ENCODE data around the gene SCLY.
"Not testable (repeated sequence)": the region's sequence is repeated elsewhere in the genome, so short reads cannot be mapped to it uniquely, and the experiment has no call there.

Gene SCLY

DNA sequence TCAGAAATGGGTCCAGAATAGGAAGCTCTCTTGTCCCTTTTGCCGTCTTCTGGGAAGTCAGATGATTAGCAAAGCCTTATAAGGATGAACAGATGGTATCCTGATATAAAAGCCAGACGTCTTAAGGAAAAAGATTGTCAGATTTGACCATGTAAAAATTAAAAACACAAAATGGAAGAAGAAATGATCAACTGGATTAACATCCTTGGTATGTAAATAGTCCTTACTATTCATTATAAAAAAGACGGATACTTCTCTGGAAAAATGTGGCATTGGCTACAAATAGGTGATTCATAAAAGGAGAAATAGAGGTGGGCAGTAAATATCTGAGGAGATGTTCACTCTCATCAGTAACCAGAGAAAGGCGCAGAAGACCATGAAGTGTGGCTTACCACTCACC is 33.7 kb upstream of the SCLY start:
- Histone ChIP-seq H3K36me3 (ENCODE audit: insufficient read depth, low read length) (peaks cover 34% of the 10 kb centered on the region), H3K4me2 (ENCODE audit: low read length) (no peak overlapping the region), H3K4me3 (ENCODE audit: low read length) (no peak overlapping the region), H3K9ac (ENCODE audit: low read depth, low read length) (no peak overlapping the region), H3K9me3 (replicated peaks; ENCODE audit: low read length) (no peaks in the 10 kb centered on the region), H3K4me1 (ENCODE audit: control insufficient read depth, insufficient read depth, low read length) (no peaks in the 10 kb centered on the region), H3K27me3 (ENCODE audit: control insufficient read depth, insufficient read depth, low read length) (no peaks in the 10 kb centered on the region)

DNA sequence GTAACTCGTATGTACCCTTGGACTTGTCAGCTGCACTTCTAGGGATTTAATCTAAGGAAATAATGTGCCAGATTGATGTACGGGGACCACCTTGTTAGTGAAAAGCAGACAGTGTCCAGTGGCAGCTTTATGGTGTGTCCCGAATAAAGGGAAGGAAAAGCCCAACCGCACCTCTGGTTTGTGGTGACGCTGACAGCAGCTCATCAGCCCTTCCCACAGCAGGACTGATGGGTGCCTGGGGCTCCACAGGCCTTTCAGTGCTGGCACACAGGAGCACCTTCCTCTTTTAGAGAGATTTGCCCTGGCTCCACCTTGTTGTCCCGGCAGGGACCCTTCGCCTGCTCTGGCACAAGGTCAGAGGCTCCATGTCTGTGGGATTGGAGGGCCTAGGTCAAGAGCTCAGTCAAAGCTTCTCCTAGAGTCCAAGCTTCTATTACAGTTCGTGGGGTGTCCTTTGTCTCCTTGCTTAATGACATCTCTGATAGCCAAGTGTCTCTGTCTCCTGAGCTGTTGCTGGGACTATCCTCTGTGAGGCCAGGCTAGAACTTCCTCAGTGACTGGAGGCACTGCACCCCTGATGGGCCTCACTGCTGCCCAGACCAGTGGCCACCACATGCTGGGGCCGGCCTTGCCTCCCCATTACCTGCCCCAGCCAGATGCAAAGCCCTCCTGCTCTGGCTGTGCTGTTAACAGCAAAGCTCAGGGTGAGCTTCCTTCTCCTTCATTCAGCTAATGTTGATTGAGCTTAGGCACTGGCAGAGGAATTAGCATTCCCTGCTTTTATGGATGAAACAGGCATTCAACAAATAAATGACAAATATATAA is 33.0 kb upstream of the SCLY start:
- Histone ChIP-seq H3K4me1 (ENCODE audit: control insufficient read depth, insufficient read depth, low read length) (no peaks in the 10 kb centered on the region), H3K4me3 (ENCODE audit: low read length) (no peak overlapping the region), H3K9ac (ENCODE audit: low read depth, low read length) (no peak overlapping the region), H3K9me3 (replicated peaks; ENCODE audit: low read length) (no peaks in the 10 kb centered on the region), H3K27me3 (ENCODE audit: control insufficient read depth, insufficient read depth, low read length) (no peaks in the 10 kb centered on the region), H3K4me2 (ENCODE audit: low read length) (no peak overlapping the region), H3K36me3 (ENCODE audit: insufficient read depth, low read length) (peaks cover 34% of the 10 kb centered on the region)

DNA sequence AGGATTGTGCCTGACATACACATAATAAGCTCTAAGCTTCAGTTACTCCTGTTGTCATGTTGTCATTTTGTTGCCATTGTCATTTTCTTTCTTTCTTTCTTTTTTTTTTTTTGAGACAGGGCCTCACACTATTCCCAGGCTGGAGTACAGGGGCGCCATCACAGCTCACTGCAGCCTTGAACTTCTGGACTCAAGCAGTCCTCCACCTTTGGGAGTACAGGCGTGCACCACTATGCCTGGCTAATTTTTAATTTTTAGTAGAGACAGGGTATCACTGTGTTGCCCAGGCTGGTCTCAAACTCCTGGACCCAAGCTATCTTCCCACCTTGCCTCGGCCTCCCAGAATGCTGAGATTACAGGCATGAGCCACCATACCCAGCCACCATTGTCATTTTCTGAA is 30.9 kb upstream of the SCLY start:
- peaks cover 44% of the 10 kb centered on the region for H3K36me3 ChIP-seq (ENCODE audit: insufficient read depth, low read length)
- no peak overlapping the region for H3K4me3 ChIP-seq (ENCODE audit: low read length)
- no peaks in the 10 kb centered on the region for H3K4me1 ChIP-seq (ENCODE audit: control insufficient read depth, insufficient read depth, low read length)
- no peak overlapping the region for H3K9ac ChIP-seq (ENCODE audit: low read depth, low read length)
- H3K27me3 ChIP-seq (ENCODE audit: control insufficient read depth, insufficient read depth, low read length): no peaks in the 10 kb centered on the region
- no peaks in the 10 kb centered on the region for H3K9me3 ChIP-seq (replicated peaks; ENCODE audit: low read length)
- no peak overlapping the region for H3K4me2 ChIP-seq (ENCODE audit: low read length)

DNA sequence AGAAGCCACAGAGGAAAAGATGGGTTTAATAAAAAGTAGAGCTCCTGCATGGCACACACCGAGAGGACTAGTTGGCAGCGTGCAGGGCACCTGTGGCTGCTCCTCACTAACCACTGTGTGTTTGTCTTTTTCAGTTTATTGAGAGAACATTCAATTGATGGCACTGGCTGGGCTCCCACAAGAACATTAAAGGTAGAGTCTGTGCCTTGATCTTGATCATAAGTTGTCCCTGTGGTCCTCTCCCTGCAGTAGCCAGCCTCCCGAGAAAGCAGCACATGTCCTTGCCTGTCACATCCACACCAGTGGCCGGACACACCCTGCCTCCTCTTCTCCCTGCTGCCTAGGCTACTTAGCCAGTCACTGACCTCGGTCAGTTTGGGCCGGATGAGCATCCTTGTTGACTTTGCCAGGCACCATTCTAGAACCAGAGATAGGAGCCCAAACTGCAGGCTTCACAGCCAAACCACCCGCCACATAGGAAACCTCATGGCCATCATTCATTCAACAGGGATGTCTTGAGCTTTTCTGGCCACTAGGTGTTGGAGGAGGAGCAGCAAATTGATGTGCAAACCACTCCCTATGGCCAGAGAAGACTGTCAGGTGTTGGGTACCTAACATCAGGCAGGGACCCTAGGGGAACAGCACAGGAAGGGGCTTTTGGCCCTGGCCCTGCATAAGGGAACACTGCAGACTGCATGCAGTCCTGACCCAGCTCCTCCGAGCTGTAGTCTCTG is 30.2 kb upstream of the SCLY start:
- H3K4me2 ChIP-seq (ENCODE audit: low read length): no peak overlapping the region
- H3K27me3 ChIP-seq (ENCODE audit: control insufficient read depth, insufficient read depth, low read length): no peaks in the 10 kb centered on the region
- H3K4me1 ChIP-seq (ENCODE audit: control insufficient read depth, insufficient read depth, low read length): no peaks in the 10 kb centered on the region
- no peak overlapping the region for H3K4me3 ChIP-seq (ENCODE audit: low read length)
- peaks cover 50% of the 10 kb centered on the region for H3K36me3 ChIP-seq (ENCODE audit: insufficient read depth, low read length)
- no peak overlapping the region for H3K9ac ChIP-seq (ENCODE audit: low read depth, low read length)
- no peaks in the 10 kb centered on the region for H3K9me3 ChIP-seq (replicated peaks; ENCODE audit: low read length)

DNA sequence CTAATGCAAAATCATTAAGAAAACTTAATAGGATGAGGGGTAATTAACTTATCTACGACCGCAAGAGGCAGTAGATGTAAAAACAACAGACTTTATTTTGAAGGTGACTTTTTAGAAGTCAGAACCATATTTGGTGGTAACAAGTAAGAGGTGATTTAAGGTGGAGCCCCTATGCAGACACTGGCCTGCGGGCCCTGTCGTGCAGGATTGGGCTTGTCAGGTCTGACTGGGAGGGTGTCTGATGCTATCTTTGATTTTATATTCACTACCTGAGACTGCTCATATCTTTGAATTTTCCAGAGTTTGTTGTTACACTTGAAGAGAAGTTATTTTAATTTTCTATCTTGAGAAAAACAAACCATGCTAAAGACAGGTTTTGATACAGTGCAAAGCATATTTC is 29.1 kb upstream of the SCLY start:
- H3K9me3 ChIP-seq (replicated peaks; ENCODE audit: low read length): no peaks in the 10 kb centered on the region
- H3K36me3 ChIP-seq (ENCODE audit: insufficient read depth, low read length): peaks cover 55% of the 10 kb centered on the region
- no peak overlapping the region for H3K4me3 ChIP-seq (ENCODE audit: low read length)

DNA sequence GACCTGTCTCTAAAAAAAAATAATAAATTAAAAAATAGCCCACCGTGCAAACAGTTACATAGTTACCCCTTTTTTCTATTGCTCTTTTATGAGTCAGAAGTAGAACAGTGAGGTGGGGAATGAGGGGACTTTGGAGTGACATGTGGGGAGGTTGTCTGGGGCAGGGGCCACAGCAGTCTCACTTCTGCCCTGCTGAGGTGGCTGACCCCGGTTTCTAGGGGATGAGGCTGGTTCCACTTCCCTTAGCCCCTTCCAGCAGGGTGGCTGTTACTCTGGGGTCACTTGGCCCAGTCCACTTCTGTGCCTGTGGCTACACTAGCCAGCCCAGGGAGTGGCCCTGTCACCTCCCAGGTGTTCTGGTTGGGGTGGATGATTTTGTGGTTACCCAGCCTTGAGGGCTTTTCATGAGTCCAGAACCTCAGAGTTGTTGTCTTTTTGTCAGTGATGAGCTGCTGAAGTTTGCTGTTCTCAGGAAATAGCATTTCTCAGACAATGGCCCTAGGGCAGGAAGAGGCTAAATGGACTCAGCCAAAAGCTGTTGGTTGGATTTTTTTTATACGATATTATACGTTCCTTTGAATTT is 28.0 kb upstream of the SCLY start:
- Histone ChIP-seq H3K4me1 (ENCODE audit: control insufficient read depth, insufficient read depth, low read length) (no peaks in the 10 kb centered on the region), H3K9ac (ENCODE audit: low read depth, low read length) (no peak overlapping the region), H3K4me2 (ENCODE audit: low read length) (no peak overlapping the region), H3K36me3 (ENCODE audit: insufficient read depth, low read length) (peaks cover 56% of the 10 kb centered on the region), H3K9me3 (replicated peaks; ENCODE audit: low read length) (no peaks in the 10 kb centered on the region), H3K27me3 (ENCODE audit: control insufficient read depth, insufficient read depth, low read length) (no peaks in the 10 kb centered on the region), H3K4me3 (ENCODE audit: low read length) (no peak overlapping the region)

More for the DNA sequence above, 29.1 kb upstream of the SCLY start:
- Histone ChIP-seq H3K27me3 (ENCODE audit: control insufficient read depth, insufficient read depth, low read length) (no peaks in the 10 kb centered on the region), H3K4me1 (ENCODE audit: control insufficient read depth, insufficient read depth, low read length) (no peaks in the 10 kb centered on the region), H3K4me2 (ENCODE audit: low read length) (no peak overlapping the region), H3K9ac (ENCODE audit: low read depth, low read length) (no peak overlapping the region)

GRCh38 chr2:238033991-238034390 is 26.8 kb upstream of the SCLY start:
- H3K4me2 ChIP-seq (ENCODE audit: low read length); H3K27me3 ChIP-seq (ENCODE audit: control insufficient read depth, insufficient read depth, low read length); H3K9ac ChIP-seq (ENCODE audit: low read depth, low read length); H3K9me3 ChIP-seq (replicated peaks; ENCODE audit: low read length); H3K4me3 ChIP-seq (ENCODE audit: low read length); H3K4me1 ChIP-seq (ENCODE audit: control insufficient read depth, insufficient read depth, low read length): not testable (repeated sequence)
- H3K36me3 ChIP-seq (ENCODE audit: insufficient read depth, low read length): peaks cover 63% of the 10 kb centered on the region

- Histone ChIP-seq H3K36me3 (ENCODE audit: insufficient read depth, low read length) (peaks cover 61% of the 10 kb centered on the region), H3K4me2 (ENCODE audit: low read length) (no peak overlapping the region), H3K4me3 (ENCODE audit: low read length) (no peak overlapping the region), H3K9ac (ENCODE audit: low read depth, low read length) (no peak overlapping the region), H3K4me1 (ENCODE audit: control insufficient read depth, insufficient read depth, low read length) (no peaks in the 10 kb centered on the region), H3K27me3 (ENCODE audit: control insufficient read depth, insufficient read depth, low read length) (no peaks in the 10 kb centered on the region), H3K9me3 (replicated peaks; ENCODE audit: low read length) (no peaks in the 10 kb centered on the region)
Observed at GRCh38 chr2:238038203-238038602, 22.6 kb upstream of the SCLY start.

GRCh38 chr2:238039151-238039550 is 21.6 kb upstream of the SCLY start:
- H3K9me3 ChIP-seq (replicated peaks; ENCODE audit: low read length): no peaks in the 10 kb centered on the region
- no peaks in the 10 kb centered on the region for H3K27me3 ChIP-seq (ENCODE audit: control insufficient read depth, insufficient read depth, low read length)
- no peak overlapping the region for H3K4me2 ChIP-seq (ENCODE audit: low read length)
- H3K9ac ChIP-seq (ENCODE audit: low read depth, low read length): no peak overlapping the region
- H3K36me3 ChIP-seq (ENCODE audit: insufficient read depth, low read length): peaks cover 60% of the 10 kb centered on the region
- H3K4me1 ChIP-seq (ENCODE audit: control insufficient read depth, insufficient read depth, low read length): no peaks in the 10 kb centered on the region
- no peak overlapping the region for H3K4me3 ChIP-seq (ENCODE audit: low read length)

DNA sequence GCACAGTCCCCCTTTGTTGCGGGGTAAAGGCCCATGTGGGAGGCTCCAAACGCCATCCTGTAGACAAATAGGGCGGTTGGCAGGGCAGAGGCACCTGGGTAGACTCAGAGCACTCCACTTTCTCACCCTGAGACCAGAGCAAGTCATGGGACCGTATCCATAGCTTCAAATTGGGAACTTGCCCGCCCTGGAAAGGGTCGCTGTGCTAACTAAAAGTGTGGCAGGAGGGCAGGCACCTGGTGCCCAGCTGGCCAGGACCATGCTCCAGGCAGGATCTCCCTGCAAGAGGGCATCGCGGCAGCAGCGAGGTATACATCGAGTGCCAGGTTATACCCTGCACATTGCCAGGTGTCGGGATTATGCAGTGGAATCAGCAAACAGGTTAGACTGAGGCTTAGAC is 20.8 kb upstream of the SCLY start:
- Histone ChIP-seq H3K4me1 (ENCODE audit: control insufficient read depth, insufficient read depth, low read length) (no peaks in the 10 kb centered on the region), H3K4me2 (ENCODE audit: low read length) (no peak overlapping the region), H3K27me3 (ENCODE audit: control insufficient read depth, insufficient read depth, low read length) (no peaks in the 10 kb centered on the region), H3K4me3 (ENCODE audit: low read length) (no peak overlapping the region), H3K9ac (ENCODE audit: low read depth, low read length) (no peak overlapping the region), H3K9me3 (replicated peaks; ENCODE audit: low read length) (no peaks in the 10 kb centered on the region), H3K36me3 (ENCODE audit: insufficient read depth, low read length) (peaks cover 59% of the 10 kb centered on the region)

DNA sequence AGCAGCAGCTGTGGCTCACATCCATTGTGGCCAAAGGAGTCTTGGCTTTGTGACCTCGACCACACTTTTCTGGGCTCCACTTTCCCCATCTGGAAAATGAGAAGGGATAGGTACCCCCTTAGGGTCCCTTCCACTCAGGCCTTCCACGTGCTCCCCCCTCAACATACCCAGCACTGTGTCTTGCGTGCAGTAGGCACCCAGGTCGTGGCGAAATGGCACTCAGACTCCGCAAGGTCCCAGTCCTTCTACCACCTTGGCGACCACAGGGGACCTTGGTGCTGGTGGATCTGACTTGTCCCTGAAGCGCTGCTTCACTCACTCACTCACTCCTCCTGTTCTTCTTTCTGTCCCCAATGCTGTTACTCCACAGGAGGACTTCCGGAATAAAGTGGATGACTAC is 19.9 kb upstream of the SCLY start:
- peaks cover 55% of the 10 kb centered on the region for H3K36me3 ChIP-seq (ENCODE audit: insufficient read depth, low read length)

More for the DNA sequence above, 19.9 kb upstream of the SCLY start:
- no peaks in the 10 kb centered on the region for H3K27me3 ChIP-seq (ENCODE audit: control insufficient read depth, insufficient read depth, low read length)
- H3K4me2 ChIP-seq (ENCODE audit: low read length): no peak overlapping the region
- H3K9ac ChIP-seq (ENCODE audit: low read depth, low read length): no peak overlapping the region
- no peaks in the 10 kb centered on the region for H3K4me1 ChIP-seq (ENCODE audit: control insufficient read depth, insufficient read depth, low read length)
- H3K4me3 ChIP-seq (ENCODE audit: low read length): no peak overlapping the region
- no peaks in the 10 kb centered on the region for H3K9me3 ChIP-seq (replicated peaks; ENCODE audit: low read length)

All from skeletal muscle satellite cell (primary cell).